MM.1S (cell line): ENCODE data around the gene PARVA.

Experiments used
- DNase-seq: peaks from one replicate; pipeline ENCODE4 v3.0.0-alpha.2; 2015
- H2AFZ ChIP-seq: fragments of 300-600 bp; sonication (generic); 2 replicates; pipeline ENCODE4 v1.6.0; 2016; ENCODE audit warnings: antibody characterized with exemption, low read length
- H3F3A ChIP-seq: fragments of 300-600 bp; sonication (generic); 2 replicates; pipeline ENCODE4 v1.6.1; 2016; ENCODE audit warnings: mild to moderate bottlenecking, antibody characterized with exemption, low read length, moderate library complexity, mixed read lengths; ENCODE audit not compliant: insufficient read depth
- H3K27ac ChIP-seq: fragments of 300-600 bp; sonication (generic); 2 replicates; pipeline ENCODE4 v1.5.1; 2016; ENCODE audit warnings: mild to moderate bottlenecking, low read length
- H3K27me3 ChIP-seq: fragments of 300-600 bp; sonication (generic); replicated peaks from 2 replicates; pipeline ENCODE4 v1.6.0; 2016; ENCODE audit warnings: low read length; ENCODE audit not compliant: insufficient read depth
- H3K36me3 ChIP-seq: fragments of 300-600 bp; sonication (generic); replicated peaks from 2 replicates; pipeline ENCODE4 v1.6.1; 2016; ENCODE audit warnings: mild to moderate bottlenecking, low read length, mixed read lengths; ENCODE audit not compliant: insufficient read depth
- H3K4me1 ChIP-seq: fragments of 300-600 bp; sonication (generic); 2 replicates; pipeline ENCODE4 v1.6.1; 2016; ENCODE audit warnings: low read length, mixed read lengths
- H3K4me2 ChIP-seq: fragments of 300-600 bp; sonication (generic); 2 replicates; pipeline ENCODE4 v1.6.0; 2016; ENCODE audit warnings: low read depth, low read length
- H3K4me3 ChIP-seq: fragments of 300-600 bp; sonication (generic); 2 replicates; pipeline ENCODE4 v1.5.1; 2016; ENCODE audit warnings: low read length, mixed read lengths
- H3K79me2 ChIP-seq: fragments of 300-600 bp; sonication (generic); 2 replicates; pipeline ENCODE4 v1.6.1; 2016; ENCODE audit warnings: mixed run types, low read length, mixed read lengths
- H3K9ac ChIP-seq: fragments of 300-600 bp; sonication (generic); 2 replicates; pipeline ENCODE4 v1.6.1; 2016; ENCODE audit warnings: low read length, mixed read lengths
- H3K9me2 ChIP-seq: fragments of 300-600 bp; sonication (generic); replicated peaks from 2 replicates; pipeline ENCODE4 v1.6.1; 2016; ENCODE audit warnings: mild to moderate bottlenecking, low read length, mixed read lengths; ENCODE audit not compliant: insufficient read depth
- H3K9me3 ChIP-seq: fragments of 300-600 bp; sonication (generic); replicated peaks from 2 replicates; pipeline ENCODE4 v1.6.1; 2016; ENCODE audit warnings: mild to moderate bottlenecking, low read length, mixed read lengths; ENCODE audit not compliant: insufficient read depth
- H4K20me1 ChIP-seq: fragments of 300-600 bp; sonication (generic); 2 replicates; pipeline ENCODE4 v1.6.1; 2016; ENCODE audit warnings: mild to moderate bottlenecking, low read length, moderate library complexity, mixed read lengths; ENCODE audit not compliant: insufficient read depth
- EZH2 ChIP-seq: fragments of 300-600 bp; sonication (generic); optimal IDR thresholded peaks from 2 replicates; pipeline ENCODE3; 2017; ENCODE audit warnings: low read depth, mild to moderate bottlenecking, antibody characterized with exemption, low read length, mixed read lengths
- EZH2phosphoT487 ChIP-seq: fragments of 300-600 bp; sonication (generic); IDR thresholded peaks from 2 replicates; pipeline ENCODE4 v1.6.1; 2018; ENCODE audit warnings: antibody characterized with exemption, low read length
- TF ChIP-seq, protein P1 (sequence below): fragments of 300-600 bp; sonication (generic); IDR thresholded peaks from 2 replicates; pipeline ENCODE4 v1.5.1; 2016; ENCODE audit warnings: antibody characterized with exemption, low read length, mixed read lengths

The PARVA gene

DNA sequence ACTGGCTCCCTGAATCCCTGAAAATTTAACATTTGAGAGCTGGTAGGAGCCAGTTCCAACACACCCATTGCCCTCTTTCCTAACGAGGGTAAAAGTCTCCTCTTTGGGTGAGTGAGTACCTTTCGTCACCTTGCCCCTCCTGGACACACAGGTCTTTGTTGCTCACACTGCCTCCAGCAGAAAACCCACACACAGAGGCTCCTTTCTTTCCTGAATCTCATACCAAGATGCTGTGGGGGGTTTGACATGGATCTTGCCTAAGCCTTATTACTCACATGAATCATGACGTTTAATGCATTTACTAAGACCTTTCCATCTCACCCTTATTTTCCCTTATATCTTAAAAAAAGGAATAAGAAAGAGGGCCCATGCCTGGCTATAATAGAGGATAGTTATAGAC is 53.0 kb downstream of the PARVA start:
- Histone ChIP-seq H2AFZ (no peak overlapping the region), H3K4me1 (no peaks in the 10 kb centered on the region), H3K9me2 (no peaks in the 10 kb centered on the region), H3K4me2 (no peak overlapping the region), H3K27me3 (no peaks in the 10 kb centered on the region), H3K9me3 (no peaks in the 10 kb centered on the region), H4K20me1 (no peaks in the 10 kb centered on the region), H3K36me3 (no peaks in the 10 kb centered on the region), H3F3A (no peaks in the 10 kb centered on the region), H3K27ac (no peak overlapping the region), H3K9ac (no peak overlapping the region), H3K79me2 (no peaks in the 10 kb centered on the region), H3K4me3 (no peak overlapping the region)
- TF ChIP-seq EZH2 = no peak
- no peak for TF ChIP-seq EZH2phosphoT487
- TF ChIP-seq, protein P1, sequence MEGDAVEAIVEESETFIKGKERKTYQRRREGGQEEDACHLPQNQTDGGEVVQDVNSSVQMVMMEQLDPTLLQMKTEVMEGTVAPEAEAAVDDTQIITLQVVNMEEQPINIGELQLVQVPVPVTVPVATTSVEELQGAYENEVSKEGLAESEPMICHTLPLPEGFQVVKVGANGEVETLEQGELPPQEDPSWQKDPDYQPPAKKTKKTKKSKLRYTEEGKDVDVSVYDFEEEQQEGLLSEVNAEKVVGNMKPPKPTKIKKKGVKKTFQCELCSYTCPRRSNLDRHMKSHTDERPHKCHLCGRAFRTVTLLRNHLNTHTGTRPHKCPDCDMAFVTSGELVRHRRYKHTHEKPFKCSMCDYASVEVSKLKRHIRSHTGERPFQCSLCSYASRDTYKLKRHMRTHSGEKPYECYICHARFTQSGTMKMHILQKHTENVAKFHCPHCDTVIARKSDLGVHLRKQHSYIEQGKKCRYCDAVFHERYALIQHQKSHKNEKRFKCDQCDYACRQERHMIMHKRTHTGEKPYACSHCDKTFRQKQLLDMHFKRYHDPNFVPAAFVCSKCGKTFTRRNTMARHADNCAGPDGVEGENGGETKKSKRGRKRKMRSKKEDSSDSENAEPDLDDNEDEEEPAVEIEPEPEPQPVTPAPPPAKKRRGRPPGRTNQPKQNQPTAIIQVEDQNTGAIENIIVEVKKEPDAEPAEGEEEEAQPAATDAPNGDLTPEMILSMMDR = no peak
- DNase-seq = no peak

DNA sequence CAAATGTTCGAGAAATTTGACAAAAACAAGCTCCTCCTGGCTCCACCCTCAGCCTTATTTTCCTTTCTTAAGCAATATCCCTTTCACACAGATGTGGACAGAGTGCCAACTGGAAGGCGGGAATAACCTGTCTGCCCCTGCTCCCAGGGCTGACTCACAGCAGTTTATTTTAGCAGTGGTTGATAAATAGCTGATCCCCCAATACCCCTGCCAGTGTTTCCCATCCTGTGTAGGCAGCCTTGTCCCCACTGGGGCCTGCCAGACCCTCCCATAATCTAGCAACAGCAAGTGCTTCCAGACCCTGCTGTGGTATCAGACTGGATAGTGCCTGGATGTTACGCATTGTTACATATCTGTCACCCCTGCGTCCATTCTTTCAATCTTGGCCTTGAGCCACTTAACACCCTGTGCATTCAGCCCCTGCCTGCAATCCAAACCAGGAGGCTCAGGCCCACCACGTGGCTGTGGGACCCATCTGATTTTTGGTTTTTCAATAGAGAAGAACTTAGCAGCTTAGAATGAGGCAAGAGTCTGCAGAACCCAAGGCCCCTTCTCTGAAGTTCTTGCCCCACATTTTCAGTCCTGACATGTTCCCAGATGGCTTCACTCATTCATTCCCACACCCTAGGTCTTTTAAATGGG is 53.7 kb downstream of the PARVA start:
- no peaks in the 10 kb centered on the region for H3K9me3 ChIP-seq
- no peaks in the 10 kb centered on the region for H3K27me3 ChIP-seq
- TF ChIP-seq EZH2 (no peak), EZH2phosphoT487 (no peak)
- TF ChIP-seq, protein P1 = no peak
- H3K36me3 ChIP-seq = no peaks in the 10 kb centered on the region
- no peak overlapping the region for H3K27ac ChIP-seq
- 0 out of 2 replicates have a peak, but pooled peaks cover under 1% of the 10 kb centered on the region for H3K4me1 ChIP-seq
- H3K4me3 ChIP-seq = no peak overlapping the region
- H2AFZ ChIP-seq = no peak overlapping the region
- no peak overlapping the region for H3K4me2 ChIP-seq
- no peak overlapping the region for H3K9ac ChIP-seq
- DNase-seq = no peak
- no peaks in the 10 kb centered on the region for H3F3A ChIP-seq
- no peaks in the 10 kb centered on the region for H3K9me2 ChIP-seq
- no peaks in the 10 kb centered on the region for H3K79me2 ChIP-seq
- no peaks in the 10 kb centered on the region for H4K20me1 ChIP-seq

DNA sequence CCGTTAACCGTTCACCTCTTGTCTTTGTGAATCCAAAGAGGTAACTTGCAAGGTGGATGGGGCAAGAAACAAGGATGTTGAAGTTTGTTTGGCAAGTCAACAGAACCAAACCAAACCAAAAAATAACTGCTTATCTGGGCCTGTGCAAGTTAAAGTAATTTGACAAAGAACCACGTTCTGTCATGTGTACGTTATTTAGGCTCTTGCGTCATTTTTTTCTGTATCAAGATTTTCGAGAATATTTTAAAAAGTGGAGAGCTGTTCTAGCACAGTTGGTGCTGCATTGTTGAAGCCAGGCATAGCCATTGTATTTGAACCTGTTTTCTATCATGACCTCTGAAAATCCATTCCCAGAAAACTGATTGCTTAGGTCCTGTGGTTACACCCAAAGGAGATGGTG is 55.1 kb downstream of the PARVA start:
- H3K9ac ChIP-seq = no peak overlapping the region
- no peak overlapping the region for H3K4me3 ChIP-seq
- no peaks in the 10 kb centered on the region for H3K9me2 ChIP-seq
- H2AFZ ChIP-seq = no peak overlapping the region
- no peaks in the 10 kb centered on the region for H3K36me3 ChIP-seq
- no peaks in the 10 kb centered on the region for H3K9me3 ChIP-seq
- peaks cover 14% of the 10 kb centered on the region for H3K4me1 ChIP-seq
- no peak overlapping the region for H3K27ac ChIP-seq
- no peak for DNase-seq
- no peaks in the 10 kb centered on the region for H3F3A ChIP-seq
- no peaks in the 10 kb centered on the region for H3K27me3 ChIP-seq
- TF ChIP-seq EZH2phosphoT487 (no peak), EZH2 (no peak)
- no peak overlapping the region for H3K4me2 ChIP-seq
- H3K79me2 ChIP-seq = no peaks in the 10 kb centered on the region
- no peaks in the 10 kb centered on the region for H4K20me1 ChIP-seq

DNA sequence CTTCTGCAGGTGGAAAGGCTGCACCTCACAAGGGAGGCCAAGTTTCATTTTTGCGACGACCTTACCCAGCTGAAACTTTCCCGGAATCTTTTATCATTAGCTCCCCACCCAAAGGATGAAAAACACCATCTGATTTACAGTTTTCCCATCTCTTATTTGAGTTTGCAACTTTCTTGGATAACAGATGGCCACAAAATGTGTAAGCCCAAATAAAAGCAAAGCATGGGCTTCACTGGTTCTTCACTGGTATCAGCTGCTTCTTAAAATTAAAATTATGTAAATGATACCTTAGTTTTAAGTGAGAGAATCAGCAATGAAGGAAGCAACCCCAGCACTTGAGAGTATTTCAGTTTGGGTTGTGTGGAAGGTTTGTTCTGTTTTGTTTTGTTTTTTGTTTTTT is 55.8 kb downstream of the PARVA start:
- Histone ChIP-seq H3K9ac (no peak overlapping the region), H3K27ac (no peak overlapping the region), H3K9me2 (no peaks in the 10 kb centered on the region), H2AFZ (no peak overlapping the region), H3F3A (no peaks in the 10 kb centered on the region), H3K36me3 (no peaks in the 10 kb centered on the region), H3K4me3 (no peak overlapping the region), H4K20me1 (no peaks in the 10 kb centered on the region), H3K79me2 (no peaks in the 10 kb centered on the region), H3K4me2 (no peak overlapping the region), H3K27me3 (no peaks in the 10 kb centered on the region), H3K9me3 (no peaks in the 10 kb centered on the region), H3K4me1 (peaks cover 15% of the 10 kb centered on the region)
- no peak for TF ChIP-seq EZH2phosphoT487
- TF ChIP-seq, protein P1 = no peak
- TF ChIP-seq EZH2 = no peak
- no peak for DNase-seq
